GM12891 (cell line): ENCODE measurements around the gene ACADSB.

Source experiments
- PAX5 ChIP-seq: IDR thresholded peaks from 2 replicates; pipeline ENCODE4 v1.6.1; 2011; ENCODE audit warnings: low read length, moderate library complexity, mild to moderate bottlenecking; ENCODE audit not compliant: insufficient read depth, severe bottlenecking
- POLR2A ChIP-seq: IDR thresholded peaks from 2 replicates; pipeline ENCODE4 v1.6.1; 2011; ENCODE audit warnings: low read depth, low read length, control low read depth
- POLR2AphosphoS5 ChIP-seq: IDR thresholded peaks from 2 replicates; pipeline ENCODE4 v1.6.1; 2011; ENCODE audit warnings: low read depth, low read length, control low read depth
- POU2F2 ChIP-seq: IDR thresholded peaks from 2 replicates; pipeline ENCODE4 v1.6.1; 2011; ENCODE audit warnings: low read depth, mild to moderate bottlenecking, control low read depth, low read length, moderate library complexity
- SPI1 ChIP-seq: IDR thresholded peaks from 2 replicates; pipeline ENCODE4 v1.6.1; 2011; ENCODE audit warnings: low read depth, low read length, control low read depth
- TAF1 ChIP-seq: IDR thresholded peaks from 2 replicates; pipeline ENCODE4 v1.6.1; 2011; ENCODE audit warnings: low read depth, low read length, control low read depth

- TF ChIP-seq POLR2AphosphoS5 (no peak), POLR2A (no peak), TAF1 (no peak), POU2F2 (no peak), SPI1 (no peak), PAX5 (no peak)
These were observed 9.5 kb upstream of the ACADSB start for GRCh38 chr10:122999347-122999746.
